ENCODE results near the gene BEND6.

The BEND6 gene

DNA sequence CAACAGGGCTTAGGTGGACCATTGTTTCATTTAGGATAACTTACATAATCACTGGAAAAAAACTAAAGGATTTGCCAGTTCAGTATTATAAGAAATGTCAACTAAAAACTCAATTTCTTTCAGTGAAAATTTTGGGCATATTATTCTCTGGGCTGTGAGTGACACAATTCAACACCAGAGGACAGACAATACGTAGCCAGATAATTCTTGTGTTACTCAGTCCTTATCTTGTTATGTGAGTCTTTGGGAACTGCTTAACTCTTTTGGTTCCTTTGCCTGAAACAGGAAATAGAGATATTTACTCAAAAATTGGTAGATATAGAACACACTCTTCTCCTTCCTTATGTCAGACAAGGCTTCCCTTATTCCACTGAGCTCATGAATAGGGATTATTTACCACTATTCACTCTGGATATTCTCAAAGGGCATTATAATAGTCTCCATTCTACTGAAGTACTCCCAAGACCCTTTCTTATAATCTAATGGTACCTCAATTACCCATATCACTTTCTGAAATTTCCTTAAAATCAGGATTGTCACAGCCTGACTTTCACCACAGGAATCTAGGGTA is 4.9 kb upstream of the BEND6 start:
- Histone ChIP-seq H2BK15ac (ENCODE audit: low read depth, poor library complexity, severe bottlenecking) (no peak overlapping the region), H4K8ac (ENCODE audit: low read length) (no peak overlapping the region), H3K23ac (ENCODE audit: low read length in 2 of 2) (no peak overlapping the region), H2BK120ac (ENCODE audit: low read depth, low read length) (no peak overlapping the region), H3K9me3 (ENCODE audit: control insufficient read depth, low read length) (no peaks in the 10 kb centered on the region), H3K36me3 (ENCODE audit: control insufficient read depth in 1 of 2, insufficient read depth in 2 of 2, low read depth in 1 of 2, low read length in 2 of 2) (peaks cover 0 to 59% of the 10 kb centered on the region in 2 experiments), H2BK12ac (ENCODE audit: low read length in 2 of 2) (no peak overlapping the region), H2AK5ac (ENCODE audit: low read length, severe bottlenecking) (no peak overlapping the region), H2BK5ac (ENCODE audit: low read depth, low read length, poor library complexity, severe bottlenecking) (no peak overlapping the region), H2AFZ (ENCODE audit: low read depth, low read length) (no peak overlapping the region), H3K4me1 (ENCODE audit: control insufficient read depth, insufficient read depth, low read depth, low read length) (peaks cover 2% of the 10 kb centered on the region), H3K18ac (ENCODE audit: low read depth in 1 of 2, low read length in 2 of 2) (no peak overlapping the region), H3K4me3 (ENCODE audit: insufficient read depth in 1 of 2, low read depth in 1 of 2, low read length in 2 of 2) (peak overlapping the region in 1 of 2 experiments; percentile 16), H3K27me3 (ENCODE audit: control insufficient read depth in 1 of 2, insufficient read depth in 1 of 2, low read length in 2 of 2) (no peaks in the 10 kb centered on the region), H3K79me1 (replicated peaks; ENCODE audit: low read length, poor library complexity, severe bottlenecking) (peaks cover 10% of the 10 kb centered on the region), H3K9ac (ENCODE audit: low read length) (peak overlapping the region; percentile 97), H3K4me2 (ENCODE audit: low read length, poor library complexity, severe bottlenecking) (no peak overlapping the region), H3K14ac (ENCODE audit: low read length in 2 of 2) (no peak overlapping the region), H4K91ac (ENCODE audit: low read length) (no peak overlapping the region), H3K27ac (ENCODE audit: low read length, poor library complexity, severe bottlenecking) (no peak overlapping the region), H3K4ac (ENCODE audit: low read depth in 1 of 2, low read length in 2 of 2) (no peak overlapping the region)
- no CpG with 5 or more reads among the region's 1 CpG for WGBS
- DNase-seq = no peak

DNA sequence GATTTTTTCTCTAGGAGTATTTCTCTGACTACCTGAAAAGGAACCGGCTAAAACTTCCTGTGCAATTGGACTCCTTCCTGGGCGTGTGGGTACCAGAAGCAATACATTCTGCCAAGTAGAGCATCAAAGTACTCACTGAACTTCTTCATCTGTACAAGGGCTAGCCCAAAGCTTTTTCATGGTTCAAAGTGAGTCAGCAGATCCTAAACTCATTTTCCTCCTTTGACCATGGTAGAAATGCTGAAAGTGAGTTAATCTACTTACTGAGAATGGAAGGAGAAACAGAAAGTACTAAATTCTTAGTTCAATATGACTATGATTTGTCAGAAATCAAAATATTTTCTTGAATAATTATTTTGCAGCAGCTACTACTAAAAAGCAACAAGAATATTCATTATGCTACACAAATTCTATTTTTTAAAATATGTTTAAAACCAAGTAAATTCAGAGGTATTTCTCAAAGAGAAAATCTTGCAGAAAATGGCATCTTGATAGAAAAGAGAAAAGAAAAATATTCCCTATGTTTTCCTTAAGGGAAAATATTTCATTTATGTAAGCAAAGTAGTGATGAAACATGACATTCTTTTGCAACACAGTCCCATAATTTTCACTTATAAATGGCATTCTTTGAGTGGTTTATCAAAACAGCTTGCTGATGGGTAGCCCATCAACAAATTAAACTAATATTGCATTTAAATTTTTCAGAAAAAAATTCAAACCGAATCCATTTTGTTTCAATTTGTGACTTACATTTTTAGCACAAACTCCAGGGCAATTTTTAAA is 3.7 kb upstream of the BEND6 start:
- WGBS = 98% methylated on average over 3 of the region's 3 CpGs
- Histone ChIP-seq H3K36me3 (ENCODE audit: control insufficient read depth in 1 of 2, insufficient read depth in 2 of 2, low read depth in 1 of 2, low read length in 2 of 2) (peaks cover 0 to 56% of the 10 kb centered on the region in 2 experiments), H4K8ac (ENCODE audit: low read length) (no peak overlapping the region), H3K4ac (ENCODE audit: low read depth in 1 of 2, low read length in 2 of 2) (no peak overlapping the region), H3K9me3 (ENCODE audit: control insufficient read depth, low read length) (no peaks in the 10 kb centered on the region), H3K9ac (ENCODE audit: low read length) (peak overlapping the region; percentile 97), H3K4me3 (ENCODE audit: insufficient read depth in 1 of 2, low read depth in 1 of 2, low read length in 2 of 2) (peak overlapping the region in 1 of 2 experiments; percentile 89), H4K91ac (ENCODE audit: low read length) (no peak overlapping the region), H3K27ac (ENCODE audit: low read length, poor library complexity, severe bottlenecking) (no peak overlapping the region), H3K4me1 (ENCODE audit: control insufficient read depth, insufficient read depth, low read depth, low read length) (peaks cover 4% of the 10 kb centered on the region), H3K23ac (ENCODE audit: low read length in 2 of 2) (no peak overlapping the region), H2BK120ac (ENCODE audit: low read depth, low read length) (no peak overlapping the region), H3K79me1 (replicated peaks; ENCODE audit: low read length, poor library complexity, severe bottlenecking) (peaks cover 10% of the 10 kb centered on the region), H3K14ac (ENCODE audit: low read length in 2 of 2) (no peak overlapping the region), H2BK15ac (ENCODE audit: low read depth, poor library complexity, severe bottlenecking) (no peak overlapping the region), H3K27me3 (ENCODE audit: control insufficient read depth in 1 of 2, insufficient read depth in 1 of 2, low read length in 2 of 2) (no peaks in the 10 kb centered on the region), H3K18ac (ENCODE audit: low read depth in 1 of 2, low read length in 2 of 2) (no peak overlapping the region), H2BK12ac (ENCODE audit: low read length in 2 of 2) (no peak overlapping the region), H3K4me2 (ENCODE audit: low read length, poor library complexity, severe bottlenecking) (no peak overlapping the region), H2BK5ac (ENCODE audit: low read depth, low read length, poor library complexity, severe bottlenecking) (no peak overlapping the region), H2AFZ (ENCODE audit: low read depth, low read length) (no peak overlapping the region), H2AK5ac (ENCODE audit: low read length, severe bottlenecking) (no peak overlapping the region)
- DNase-seq = no peak

DNA sequence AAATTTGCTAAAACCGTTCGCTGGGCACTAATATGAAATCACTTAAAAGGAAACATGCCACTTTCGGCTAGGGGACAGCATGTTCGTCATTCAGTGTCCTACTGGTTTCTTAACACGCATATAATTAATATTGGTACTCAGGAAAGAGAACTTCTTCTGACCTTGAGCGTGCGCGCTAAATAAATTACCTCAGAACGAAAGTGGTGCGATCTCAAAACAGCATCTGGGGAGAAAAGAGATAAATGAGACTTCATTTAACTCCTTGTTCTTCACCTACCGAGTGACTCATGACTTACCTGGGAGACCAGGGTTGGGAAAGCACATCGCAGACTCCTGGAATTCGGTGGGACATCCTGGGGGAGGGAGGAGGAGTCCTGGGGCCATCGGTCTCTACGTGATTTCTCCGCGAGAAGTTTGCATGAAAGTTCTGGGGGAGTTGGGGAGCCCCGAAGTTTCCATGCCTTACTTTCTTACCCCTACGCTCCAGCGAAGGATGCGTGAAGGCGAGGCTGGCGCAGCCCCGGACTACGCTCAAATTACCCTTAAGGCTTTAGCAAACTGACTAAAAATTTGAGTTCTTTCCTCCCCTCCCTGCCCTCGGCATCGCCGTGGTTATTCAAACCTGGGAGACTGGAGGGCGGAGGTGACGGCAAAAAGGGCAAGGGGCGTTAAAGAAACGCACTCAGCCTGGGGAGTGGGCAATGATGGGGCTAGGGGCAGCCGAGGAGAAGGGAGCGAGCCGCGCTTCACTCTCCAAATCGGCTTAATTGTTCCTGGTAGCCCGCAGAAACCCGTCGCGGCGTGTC is 1.1 kb upstream of the BEND6 start:
- H3K9ac ChIP-seq (ENCODE audit: low read length) = peak overlapping the region; percentile 97
- no peak overlapping the region for H4K91ac ChIP-seq (ENCODE audit: low read length)
- H3K27ac ChIP-seq (ENCODE audit: low read length, poor library complexity, severe bottlenecking) = peak overlapping the region; percentile 2
- H3K9me3 ChIP-seq (ENCODE audit: control insufficient read depth, low read length) = no peaks in the 10 kb centered on the region
- H3K36me3 ChIP-seq (ENCODE audit: control insufficient read depth in 1 of 2, insufficient read depth in 2 of 2, low read depth in 1 of 2, low read length in 2 of 2) = peaks cover 0 to 34% of the 10 kb centered on the region in 2 experiments
- H4K8ac ChIP-seq (ENCODE audit: low read length) = no peak overlapping the region
- H3K14ac ChIP-seq (ENCODE audit: low read length in 2 of 2) = no peak overlapping the region
- no peak overlapping the region for H2BK12ac ChIP-seq (ENCODE audit: low read length in 2 of 2)
- peak overlapping the region; percentile 62 to 89 for H3K4me3 ChIP-seq (ENCODE audit: insufficient read depth in 1 of 2, low read depth in 1 of 2, low read length in 2 of 2)
- peak; percentile 37 for DNase-seq
- H2BK5ac ChIP-seq (ENCODE audit: low read depth, low read length, poor library complexity, severe bottlenecking) = no peak overlapping the region
- WGBS = 3% methylated on average over 30 of the region's 42 CpGs
- H2AFZ ChIP-seq (ENCODE audit: low read depth, low read length) = peak overlapping the region; percentile 68
- H2AK5ac ChIP-seq (ENCODE audit: low read length, severe bottlenecking) = no peak overlapping the region
- peak overlapping the region; percentile 78 for H3K4me2 ChIP-seq (ENCODE audit: low read length, poor library complexity, severe bottlenecking)
- peak overlapping the region in 1 of 2 experiments; percentile 34 for H3K4ac ChIP-seq (ENCODE audit: low read depth in 1 of 2, low read length in 2 of 2)
- H3K27me3 ChIP-seq (ENCODE audit: control insufficient read depth in 1 of 2, insufficient read depth in 1 of 2, low read length in 2 of 2) = no peaks in the 10 kb centered on the region
- peaks cover 18% of the 10 kb centered on the region for H3K79me1 ChIP-seq (replicated peaks; ENCODE audit: low read length, poor library complexity, severe bottlenecking)
- H3K4me1 ChIP-seq (ENCODE audit: control insufficient read depth, insufficient read depth, low read depth, low read length) = peaks cover 4% of the 10 kb centered on the region
- peak overlapping the region; percentile 6 to 7 for H3K18ac ChIP-seq (ENCODE audit: low read depth in 1 of 2, low read length in 2 of 2)
- H2BK15ac ChIP-seq (ENCODE audit: low read depth, poor library complexity, severe bottlenecking) = no peak overlapping the region
- H3K23ac ChIP-seq (ENCODE audit: low read length in 2 of 2) = no peak overlapping the region
- no peak overlapping the region for H2BK120ac ChIP-seq (ENCODE audit: low read depth, low read length)

All from mesenchymal stem cell (in vitro differentiated cells and primary cell).